ENCODE data around the gene GALNT10.
A peak's percentile ranks its signal among the peaks of the same experiment; 100 is the strongest.

GALNT10 gene

DNA sequence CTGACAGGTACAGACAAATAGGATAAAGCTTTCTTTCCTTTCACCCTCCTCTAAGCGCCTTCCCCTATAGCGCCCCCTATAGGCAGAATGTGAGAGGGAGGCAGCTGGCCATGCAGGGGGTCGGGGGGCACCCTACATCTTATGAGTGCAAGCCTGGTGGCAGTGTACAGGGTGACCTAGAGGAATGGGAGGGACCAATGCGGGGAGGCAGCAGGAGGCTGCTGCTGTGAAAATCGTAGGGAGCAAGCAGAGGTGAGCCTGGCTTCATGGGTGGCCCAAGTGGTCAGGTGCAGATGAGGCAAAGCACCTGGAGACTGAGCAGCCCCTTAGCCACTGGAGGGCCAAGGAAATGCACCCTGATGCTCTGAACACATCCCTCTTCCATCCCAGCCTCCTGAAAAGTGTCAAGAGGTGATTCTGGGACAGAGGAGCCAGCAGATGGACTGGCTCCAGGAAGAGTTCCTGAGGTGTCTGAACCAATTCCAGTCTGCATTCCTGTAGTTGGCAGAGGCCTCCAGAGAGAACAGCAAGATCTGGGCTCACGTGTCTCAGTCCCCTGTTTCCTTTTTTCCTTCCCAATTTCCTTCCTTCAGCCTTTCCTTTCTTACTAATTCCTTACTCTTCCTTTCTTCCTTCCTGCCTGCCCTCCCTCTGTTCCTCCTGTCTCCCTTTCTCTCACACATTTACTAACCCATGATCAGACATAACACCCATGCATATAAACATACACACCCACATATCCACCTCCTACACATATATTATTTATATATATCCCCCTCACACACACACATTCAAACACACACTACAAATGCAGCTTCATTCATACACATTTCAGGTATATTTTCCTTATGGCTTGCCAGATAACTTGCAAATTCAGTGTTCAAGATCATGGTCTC is 32.8 kb upstream of the GALNT10 start:
- no peak overlapping the region for H4K8ac ChIP-seq (ENCODE audit: low read depth, low read length)
- no peak overlapping the region for H3K4me3 ChIP-seq (ENCODE audit: low read length in 2 of 2)
- peak overlapping the region; percentile 45 for H3K18ac ChIP-seq (ENCODE audit: low read length)
- H2AK5ac ChIP-seq (ENCODE audit: low read depth, low read length) = no peak overlapping the region
- no peak overlapping the region for H2BK12ac ChIP-seq (ENCODE audit: low read length)
- no peak overlapping the region for H4K91ac ChIP-seq (ENCODE audit: low read depth, low read length, poor library complexity)
- no peak overlapping the region for H2AFZ ChIP-seq (ENCODE audit: low read length)
- H3K9ac ChIP-seq (ENCODE audit: low read depth, low read length, poor library complexity) = no peak overlapping the region
- no peak overlapping the region for H2BK15ac ChIP-seq (ENCODE audit: low read length)
- no peak overlapping the region for H3K27ac ChIP-seq (replicated peaks; ENCODE audit: low read length)
- H3K36me3 ChIP-seq (replicated peaks in 1 of 2; ENCODE audit: control insufficient read depth in 2 of 2, insufficient read depth in 2 of 2, low read length in 2 of 2) = no peaks in the 10 kb centered on the region
- WGBS, 2 donors (ENCODE audit: extremely low coverage in 2 of 2, insufficient read length in 2 of 2, insufficient replicate concordance in 1 of 2) = no CpG with 5 or more reads among the region's 6 CpGs
- H2BK5ac ChIP-seq (ENCODE audit: low read length) = no peak overlapping the region
- H3K23ac ChIP-seq (ENCODE audit: low read depth, low read length, poor library complexity) = no peak overlapping the region
- H3K4me2 ChIP-seq (ENCODE audit: insufficient read depth, low read length, poor library complexity, severe bottlenecking) = no peak overlapping the region
- H3K14ac ChIP-seq (ENCODE audit: low read length) = no peak overlapping the region
- no peaks in the 10 kb centered on the region for H3K27me3 ChIP-seq (ENCODE audit: control insufficient read depth in 3 of 3, insufficient read depth in 3 of 3, low read depth in 1 of 3, low read length in 3 of 3)
- no peak overlapping the region for H2BK120ac ChIP-seq (ENCODE audit: low read depth, low read length)
- H3K4ac ChIP-seq (ENCODE audit: low read length) = no peak overlapping the region
- H3K9me3 ChIP-seq (replicated peaks in 1 of 2; ENCODE audit: control insufficient read depth in 2 of 2, insufficient read depth in 1 of 2, low read depth in 1 of 2, low read length in 2 of 2) = no peaks in the 10 kb centered on the region
- DNase-seq (ENCODE audit: low spot score) = no peak
- H3K4me1 ChIP-seq (ENCODE audit: control insufficient read depth in 2 of 2, insufficient read depth in 1 of 2, low read depth in 1 of 2, low read length in 2 of 2) = peaks cover 0 to 2% of the 10 kb centered on the region in 2 donors
- no peaks in the 10 kb centered on the region for H3K79me1 ChIP-seq (ENCODE audit: low read depth, low read length)

DNA sequence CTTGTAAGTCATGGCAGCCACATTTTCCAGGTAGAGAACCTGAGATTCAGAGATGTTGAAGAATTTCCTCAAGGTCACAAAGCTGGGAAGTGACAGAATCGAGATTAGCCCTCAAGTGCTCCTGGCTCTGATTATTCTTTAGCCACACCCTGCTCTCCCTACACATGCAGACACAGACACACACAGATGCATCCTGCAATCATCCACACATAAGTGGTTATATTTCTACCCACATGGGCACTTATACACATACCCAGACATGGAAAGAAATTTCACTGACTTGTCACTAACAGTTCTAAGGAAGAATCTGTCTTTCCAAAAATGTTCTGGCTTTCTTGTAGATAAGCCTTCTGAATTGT is 32.2 kb upstream of the GALNT10 start:
- H3K14ac ChIP-seq (ENCODE audit: low read length) = no peak overlapping the region
- no CpG with 5 or more reads among the region's 1 CpG for WGBS, 2 donors (ENCODE audit: extremely low coverage in 2 of 2, insufficient read length in 2 of 2, insufficient replicate concordance in 1 of 2)
- no peak overlapping the region for H2BK120ac ChIP-seq (ENCODE audit: low read depth, low read length)
- H3K9ac ChIP-seq (ENCODE audit: low read depth, low read length, poor library complexity) = no peak overlapping the region
- no peak overlapping the region for H3K4me2 ChIP-seq (ENCODE audit: insufficient read depth, low read length, poor library complexity, severe bottlenecking)
- H2AFZ ChIP-seq (ENCODE audit: low read length) = no peak overlapping the region
- H3K9me3 ChIP-seq (replicated peaks in 1 of 2; ENCODE audit: control insufficient read depth in 2 of 2, insufficient read depth in 1 of 2, low read depth in 1 of 2, low read length in 2 of 2) = no peaks in the 10 kb centered on the region
- H3K27ac ChIP-seq (replicated peaks; ENCODE audit: low read length) = no peak overlapping the region
- peaks cover 0 to 2% of the 10 kb centered on the region in 2 donors for H3K4me1 ChIP-seq (ENCODE audit: control insufficient read depth in 2 of 2, insufficient read depth in 1 of 2, low read depth in 1 of 2, low read length in 2 of 2)
- no peak overlapping the region for H2AK5ac ChIP-seq (ENCODE audit: low read depth, low read length)
- H3K18ac ChIP-seq (ENCODE audit: low read length) = no peak overlapping the region
- DNase-seq (ENCODE audit: low spot score) = no peak
- no peak overlapping the region for H4K91ac ChIP-seq (ENCODE audit: low read depth, low read length, poor library complexity)
- H2BK12ac ChIP-seq (ENCODE audit: low read length) = no peak overlapping the region
- no peak overlapping the region for H2BK15ac ChIP-seq (ENCODE audit: low read length)
- H3K79me1 ChIP-seq (ENCODE audit: low read depth, low read length) = no peaks in the 10 kb centered on the region
- H3K27me3 ChIP-seq (ENCODE audit: control insufficient read depth in 3 of 3, insufficient read depth in 3 of 3, low read depth in 1 of 3, low read length in 3 of 3) = no peaks in the 10 kb centered on the region
- H3K23ac ChIP-seq (ENCODE audit: low read depth, low read length, poor library complexity) = no peak overlapping the region
- no peak overlapping the region for H2BK5ac ChIP-seq (ENCODE audit: low read length)
- no peak overlapping the region for H4K8ac ChIP-seq (ENCODE audit: low read depth, low read length)
- no peaks in the 10 kb centered on the region for H3K36me3 ChIP-seq (replicated peaks in 1 of 2; ENCODE audit: control insufficient read depth in 2 of 2, insufficient read depth in 2 of 2, low read length in 2 of 2)
- no peak overlapping the region for H3K4me3 ChIP-seq (ENCODE audit: low read length in 2 of 2)
- no peak overlapping the region for H3K4ac ChIP-seq (ENCODE audit: low read length)

DNA sequence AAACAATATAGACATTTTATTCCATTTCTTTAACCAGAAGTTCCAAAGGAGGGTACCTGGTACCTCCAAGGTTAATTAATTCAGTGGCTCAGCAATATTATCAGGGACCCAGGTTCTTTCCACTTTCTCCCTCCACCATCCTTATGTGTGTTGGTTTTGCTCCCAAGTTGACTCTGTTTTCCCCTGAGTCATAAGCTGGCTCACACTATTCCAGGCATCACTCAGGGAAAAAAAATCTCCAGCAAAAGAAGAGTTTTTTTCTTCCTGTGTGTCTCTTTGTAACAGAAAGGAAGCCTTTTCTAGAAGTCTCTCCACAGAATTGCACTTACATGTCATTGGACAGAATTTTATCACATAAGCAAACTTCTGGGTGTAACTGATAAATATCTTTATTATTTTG is 31.2 kb upstream of the GALNT10 start:
- no peak overlapping the region for H3K18ac ChIP-seq (ENCODE audit: low read length)
- H3K9ac ChIP-seq (ENCODE audit: low read depth, low read length, poor library complexity) = no peak overlapping the region
- no peak overlapping the region for H3K27ac ChIP-seq (replicated peaks; ENCODE audit: low read length)
- H2BK15ac ChIP-seq (ENCODE audit: low read length) = no peak overlapping the region
- no peak overlapping the region for H2AK5ac ChIP-seq (ENCODE audit: low read depth, low read length)
- no peak for DNase-seq (ENCODE audit: low spot score)
- no peak overlapping the region for H4K8ac ChIP-seq (ENCODE audit: low read depth, low read length)
- H3K4me3 ChIP-seq (ENCODE audit: low read length in 2 of 2) = no peak overlapping the region
- no peaks in the 10 kb centered on the region for H3K27me3 ChIP-seq (ENCODE audit: control insufficient read depth in 3 of 3, insufficient read depth in 3 of 3, low read depth in 1 of 3, low read length in 3 of 3)
- H2BK120ac ChIP-seq (ENCODE audit: low read depth, low read length) = no peak overlapping the region
- H3K36me3 ChIP-seq (replicated peaks in 1 of 2; ENCODE audit: control insufficient read depth in 2 of 2, insufficient read depth in 2 of 2, low read length in 2 of 2) = no peaks in the 10 kb centered on the region
- no peak overlapping the region for H2BK5ac ChIP-seq (ENCODE audit: low read length)
- H2BK12ac ChIP-seq (ENCODE audit: low read length) = no peak overlapping the region
- no peak overlapping the region for H3K4ac ChIP-seq (ENCODE audit: low read length)
- H3K4me1 ChIP-seq (ENCODE audit: control insufficient read depth in 2 of 2, insufficient read depth in 1 of 2, low read depth in 1 of 2, low read length in 2 of 2) = peaks cover 0 to 6% of the 10 kb centered on the region in 2 donors
- H4K91ac ChIP-seq (ENCODE audit: low read depth, low read length, poor library complexity) = no peak overlapping the region
- H3K9me3 ChIP-seq (replicated peaks in 1 of 2; ENCODE audit: control insufficient read depth in 2 of 2, insufficient read depth in 1 of 2, low read depth in 1 of 2, low read length in 2 of 2) = no peaks in the 10 kb centered on the region
- H3K79me1 ChIP-seq (ENCODE audit: low read depth, low read length) = no peaks in the 10 kb centered on the region
- H3K4me2 ChIP-seq (ENCODE audit: insufficient read depth, low read length, poor library complexity, severe bottlenecking) = no peak overlapping the region
- no peak overlapping the region for H2AFZ ChIP-seq (ENCODE audit: low read length)
- no peak overlapping the region for H3K23ac ChIP-seq (ENCODE audit: low read depth, low read length, poor library complexity)
- no peak overlapping the region for H3K14ac ChIP-seq (ENCODE audit: low read length)

DNA sequence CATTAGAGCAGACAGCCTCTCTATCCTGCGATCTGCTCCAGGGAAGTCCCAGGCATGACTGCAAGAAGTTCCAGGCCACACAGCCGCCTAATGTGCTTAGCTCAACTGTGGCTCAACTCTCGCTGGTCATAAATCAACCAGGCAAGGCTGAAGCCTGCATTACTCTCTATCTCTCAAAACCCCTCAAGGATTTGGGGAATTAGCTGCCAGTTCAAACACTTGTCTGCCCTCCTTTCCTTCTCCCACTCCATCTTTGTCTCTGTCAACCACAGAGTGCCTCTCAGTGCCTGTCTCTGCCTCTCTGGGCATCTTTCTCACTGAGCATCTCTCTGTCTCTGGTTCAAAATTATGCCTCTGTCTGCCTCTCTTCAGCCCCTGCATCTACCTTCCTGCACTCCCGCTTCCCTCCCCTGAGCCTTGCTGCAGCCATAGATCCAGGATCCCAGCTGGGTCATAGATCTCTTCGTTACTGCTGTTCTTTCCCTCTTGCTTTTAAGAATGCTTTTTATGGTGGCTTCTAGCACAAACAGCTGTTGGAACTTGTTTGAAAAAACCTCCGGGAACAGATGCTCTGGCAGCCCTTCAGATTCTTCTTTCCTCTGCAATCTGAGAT is 27.9 kb upstream of the GALNT10 start:
- no peak overlapping the region for H3K4me2 ChIP-seq (ENCODE audit: insufficient read depth, low read length, poor library complexity, severe bottlenecking)
- peak overlapping the region; percentile 20 for H3K18ac ChIP-seq (ENCODE audit: low read length)
- no peak overlapping the region for H4K91ac ChIP-seq (ENCODE audit: low read depth, low read length, poor library complexity)
- H3K4me1 ChIP-seq (ENCODE audit: control insufficient read depth in 2 of 2, insufficient read depth in 1 of 2, low read depth in 1 of 2, low read length in 2 of 2) = peaks cover 5 to 10% of the 10 kb centered on the region in 2 donors
- no peaks in the 10 kb centered on the region for H3K9me3 ChIP-seq (replicated peaks in 1 of 2; ENCODE audit: control insufficient read depth in 2 of 2, insufficient read depth in 1 of 2, low read depth in 1 of 2, low read length in 2 of 2)
- peak overlapping the region; percentile 2 for H2AFZ ChIP-seq (ENCODE audit: low read length)
- no peak overlapping the region for H2BK12ac ChIP-seq (ENCODE audit: low read length)
- no peak for DNase-seq (ENCODE audit: low spot score)
- no peak overlapping the region for H3K4ac ChIP-seq (ENCODE audit: low read length)
- H2AK5ac ChIP-seq (ENCODE audit: low read depth, low read length) = no peak overlapping the region
- H3K23ac ChIP-seq (ENCODE audit: low read depth, low read length, poor library complexity) = no peak overlapping the region
- no CpG with 5 or more reads among the region's 6 CpGs for WGBS, 2 donors (ENCODE audit: extremely low coverage in 2 of 2, insufficient read length in 2 of 2, insufficient replicate concordance in 1 of 2)
- H3K36me3 ChIP-seq (replicated peaks in 1 of 2; ENCODE audit: control insufficient read depth in 2 of 2, insufficient read depth in 2 of 2, low read length in 2 of 2) = no peaks in the 10 kb centered on the region
- H3K9ac ChIP-seq (ENCODE audit: low read depth, low read length, poor library complexity) = no peak overlapping the region
- H3K27me3 ChIP-seq (ENCODE audit: control insufficient read depth in 3 of 3, insufficient read depth in 3 of 3, low read depth in 1 of 3, low read length in 3 of 3) = no peaks in the 10 kb centered on the region
- H3K14ac ChIP-seq (ENCODE audit: low read length) = no peak overlapping the region
- H2BK5ac ChIP-seq (ENCODE audit: low read length) = no peak overlapping the region
- H3K4me3 ChIP-seq (ENCODE audit: low read length in 2 of 2) = no peak overlapping the region
- H2BK15ac ChIP-seq (ENCODE audit: low read length) = no peak overlapping the region
- H4K8ac ChIP-seq (ENCODE audit: low read depth, low read length) = no peak overlapping the region
- H3K79me1 ChIP-seq (ENCODE audit: low read depth, low read length) = no peaks in the 10 kb centered on the region
- no peak overlapping the region for H2BK120ac ChIP-seq (ENCODE audit: low read depth, low read length)
- no peak overlapping the region for H3K27ac ChIP-seq (replicated peaks; ENCODE audit: low read length)
